ENCODE measurements around the gene ACADM. TPM values are rescaled to one million over a fixed set of nuclear protein-coding genes. Genes with fewer than 3 reads are reported as not detected.

Gene ACADM
- total and polyA plus RNA-seq, 2 of the 13 experiments (the other 11 are each of a cell fraction or from before 2014, with no cell fraction given): 43.7 to 92.2 TPM

GRCh38 chr1:75724472-75725022, at the start of gene ACADM (continued):
- TF ChIP-seq AFF4 (CRISPR knock-in tag; IDR thresholded peaks at IDR 0.05): no peak
- 0 out of 2 replicates have a peak, but pooled peaks have one; percentile 50 for TF ChIP-seq KDM3A (CRISPR knock-in tag; IDR thresholded peaks at IDR 0.05; ENCODE audit: low read depth)
- peak; percentile 63; the same call in 1 of the 2 replicates for TF ChIP-seq ZZZ3 (CRISPR knock-in tag; IDR thresholded peaks at IDR 0.05; ENCODE audit: borderline replicate concordance)
- TF ChIP-seq ZSCAN12 (CRISPR knock-in tag; IDR thresholded peaks at IDR 0.05): peak; percentile 82; the same call in 1 of the 2 replicates
- TF ChIP-seq HNF4A (CRISPR knock-in tag; IDR thresholded peaks at IDR 0.05): peak; percentile 60; the same call in 1 of the 2 replicates
- TF ChIP-seq REST (IDR thresholded peaks at IDR 0.05; ENCODE audit: borderline replicate concordance in 1 of 2, low read depth in 1 of 2, low read length in 2 of 2): peak in 1 of 2 experiments; percentile 60; a peak in 1 of 4 replicates
- no peak; the same call in 1 of the 2 replicates for TF ChIP-seq ZNF205 (CRISPR knock-in tag; IDR thresholded peaks at IDR 0.05)
- peak; percentile 80 for TF ChIP-seq SAP130 (CRISPR knock-in tag; IDR thresholded peaks at IDR 0.05; ENCODE audit: low read depth)
- TF ChIP-seq PHF20 (CRISPR knock-in tag; IDR thresholded peaks at IDR 0.05): peak; percentile 54
- no peak for TF ChIP-seq ZNF7 (CRISPR knock-in tag; IDR thresholded peaks at IDR 0.05)
- TF ChIP-seq ZNF382 (CRISPR knock-in tag; IDR thresholded peaks at IDR 0.05; ENCODE audit: borderline replicate concordance): no peak
- peak; percentile 84 for TF ChIP-seq MAF1 (CRISPR knock-in tag; IDR thresholded peaks at IDR 0.05; ENCODE audit: borderline replicate concordance)
- TF ChIP-seq ZNF782 (CRISPR knock-in tag; IDR thresholded peaks at IDR 0.05; ENCODE audit: borderline replicate concordance): peak; percentile 68; the same call in 1 of the 2 replicates
- TF ChIP-seq ESRRA (CRISPR knock-in tag; IDR thresholded peaks at IDR 0.05; ENCODE audit: low read depth): no peak
- TF ChIP-seq ZNF564 (CRISPR knock-in tag; IDR thresholded peaks at IDR 0.05): no peak
- TF ChIP-seq TP53 (CRISPR knock-in tag; conservative IDR thresholded peaks at IDR 0.05): 0 out of 2 replicates have a peak, but pooled peaks have one; percentile 37
- peak; percentile 87 for TF ChIP-seq ZNF687 (CRISPR knock-in tag; IDR thresholded peaks at IDR 0.05)
- TF ChIP-seq ZNF30 (CRISPR knock-in tag; IDR thresholded peaks at IDR 0.05): no peak
- TF ChIP-seq TMF1 (CRISPR knock-in tag; IDR thresholded peaks at IDR 0.05; ENCODE audit: low read depth): peak; percentile 53; the same call in 1 of the 2 replicates
